OCI-LY7 (cell line): ENCODE results near the gene FGF3. TPM values are rescaled to one million over a fixed set of nuclear protein-coding genes. Genes with fewer than 3 reads are reported as not detected.

Experiments
- BruUV-seq: library from RNA; stranded (reverse); fragments of 400-500 nt; replicated peaks from 2 replicates; lab custom pipeline; 2021; lab: Mats Ljungman, UMichigan
- CTCF ChIA-PET: fragments of 300-600 bp; sonication (Branson Sonifier 250); formaldehyde crosslinking; loops from one replicate; lab custom pipeline; 2022; ENCODE audit warnings: antibody characterized with exemption; ENCODE audit not compliant: unreplicated experiment; lab: Charles Lee
- POLR2A ChIA-PET: fragments of 300-600 bp; sonication (Branson Sonifier 250); formaldehyde crosslinking; loops from one replicate; lab custom pipeline; 2022; ENCODE audit warnings: antibody characterized with exemption; lab: Charles Lee
- DNase-seq: peaks from one replicate; pipeline ENCODE4 v3.0.0-alpha.2; 2015; ENCODE audit warnings: low spot score
- H2AFZ ChIP-seq: fragments of 200-600 bp; sonication (generic), shearing (Covaris generic); 2 replicates; pipeline ENCODE4 v1.6.1; 2014; ENCODE audit warnings: mild to moderate bottlenecking, antibody characterized with exemption, low read length, moderate library complexity
- H3K27ac ChIP-seq: fragments of 200-600 bp; sonication (generic); 2 replicates; pipeline ENCODE4 v1.5.1; 2014; ENCODE audit warnings: mixed run types, low read depth, mild to moderate bottlenecking, moderate library complexity, low read length, inconsistent platforms; ENCODE audit not compliant: poor library complexity, severe bottlenecking
- H3K36me3 ChIP-seq: fragments of 200-600 bp; sonication (generic); 2 replicates; pipeline ENCODE4 v1.6.1; 2014; ENCODE audit warnings: mild to moderate bottlenecking, antibody characterized with exemption, low read length, moderate library complexity, mixed read lengths; ENCODE audit not compliant: insufficient read depth
- H3K4me1 ChIP-seq: fragments of 200-600 bp; sonication (generic); 2 replicates; pipeline ENCODE4 v1.5.1; 2014; ENCODE audit warnings: mild to moderate bottlenecking, low read length; ENCODE audit not compliant: insufficient read depth, poor library complexity, severe bottlenecking
- H3K4me2 ChIP-seq: fragments of 200-600 bp; sonication (generic); 2 replicates; pipeline ENCODE4 v1.6.1; 2014; ENCODE audit warnings: mild to moderate bottlenecking, low read length
- H3K4me3 ChIP-seq: fragments of 200-600 bp; sonication (generic); 2 replicates; pipeline ENCODE4 v1.5.1; 2014; ENCODE audit warnings: mild to moderate bottlenecking, low read depth, low read length; ENCODE audit not compliant: poor library complexity, severe bottlenecking
- H3K79me2 ChIP-seq: fragments of 200-600 bp; sonication (generic); 2 replicates; pipeline ENCODE4 v1.6.1; 2016; ENCODE audit warnings: low read depth, mild to moderate bottlenecking, low read length, moderate library complexity, mixed read lengths; ENCODE audit not compliant: insufficient read depth
- H3K9me2 ChIP-seq: fragments of 200-600 bp; sonication (generic); 2 replicates; pipeline ENCODE4 v1.6.1; 2016; ENCODE audit warnings: mild to moderate bottlenecking, low read length, mixed read lengths; ENCODE audit not compliant: insufficient read depth
- H3K9me3 ChIP-seq: fragments of 200-600 bp; sonication (generic); 2 replicates; pipeline ENCODE4 v1.6.1; 2014; ENCODE audit warnings: mild to moderate bottlenecking, mixed run types, low read length, mixed read lengths
- H4K20me1 ChIP-seq: fragments of 200-600 bp; sonication (generic); 2 replicates; pipeline ENCODE4 v1.6.1; 2014; ENCODE audit warnings: mild to moderate bottlenecking, antibody characterized with exemption, low read length, moderate library complexity, mixed read lengths; ENCODE audit not compliant: insufficient read depth
- CTCF ChIP-seq: fragments of 200-600 bp; sonication (generic); conservative IDR thresholded peaks from 2 replicates; pipeline ENCODE4 v1.5.1; 2014; ENCODE audit warnings: mild to moderate bottlenecking, antibody characterized with exemption, low read length, moderate library complexity, mixed read lengths
- EZH2phosphoT487 ChIP-seq: fragments of 200-600 bp; sonication (generic); IDR thresholded peaks from 2 replicates; pipeline ENCODE4 v1.6.1; 2018; ENCODE audit warnings: low read depth, borderline replicate concordance, mild to moderate bottlenecking, mixed run types, antibody characterized with exemption, low read length, moderate library complexity, mixed read lengths
- intact Hi-C: fragments of 100-400 bp; cut with micrococcal nuclease; formaldehyde crosslinking; loops from one replicate; pipeline ENCODE4 v1.10.0; 2022; ENCODE audit not compliant: unreplicated experiment
- total RNA-seq, 2 experiments: library from RNA; depleted of rRNA in 1 of 2; stranded (reverse); fragments of >200 nt in 1 of 2; shearing (Covaris generic) in 1 of 2; gene quantifications; 2 replicates each; pipeline ENCODE4 v1.2.3, GENCODE V29; 2014 to 2022

Gene FGF3
- total RNA-seq, 2 experiments from 2014 or later = not detected

DNA sequence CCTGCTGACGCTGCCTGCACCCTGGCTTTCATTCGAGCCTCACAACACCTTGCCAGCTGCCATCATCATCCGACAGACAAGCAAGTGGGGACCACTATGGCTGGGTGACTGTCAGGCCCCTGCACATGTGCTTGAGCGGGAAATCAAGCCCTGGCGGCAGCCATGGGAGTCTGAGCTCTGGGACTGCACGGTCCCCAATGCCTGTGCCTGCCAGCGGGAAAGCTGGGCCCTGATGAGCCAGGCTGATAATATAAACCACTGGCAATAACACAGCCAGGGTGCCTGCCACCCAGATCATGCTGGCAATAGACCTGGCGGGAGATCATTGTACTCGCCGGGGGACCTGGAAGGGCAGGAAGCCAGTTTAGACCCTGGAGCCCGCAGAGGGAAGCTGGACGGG, 2.5 kb downstream of the FGF3 start:
- no peaks in the 10 kb centered on the region for H3K9me2 ChIP-seq
- no peak overlapping the region for H3K4me2 ChIP-seq
- POLR2A ChIA-PET = no interaction called here
- no peaks in the 10 kb centered on the region for H4K20me1 ChIP-seq
- no peaks in the 10 kb centered on the region for H3K79me2 ChIP-seq
- BruUV-seq = no TSS peak
- TF ChIP-seq EZH2phosphoT487 (no peak), CTCF (no peak)
- no peak overlapping the region for H3K4me3 ChIP-seq
- H3K4me1 ChIP-seq = no peaks in the 10 kb centered on the region
- CTCF ChIA-PET = no interaction called here
- no peak overlapping the region for H2AFZ ChIP-seq
- no peaks in the 10 kb centered on the region for H3K36me3 ChIP-seq
- intact Hi-C loops = no loop called here
- H3K9me3 ChIP-seq = no peaks in the 10 kb centered on the region
- no peak overlapping the region for H3K27ac ChIP-seq
- DNase-seq = no peak

GRCh38 chr11:69815973-69816372, 3.2 kb downstream of the FGF3 start:
- no peaks in the 10 kb centered on the region for H4K20me1 ChIP-seq
- no peaks in the 10 kb centered on the region for H3K9me2 ChIP-seq
- H3K9me3 ChIP-seq = no peaks in the 10 kb centered on the region
- no peak overlapping the region for H3K4me2 ChIP-seq
- DNase-seq = no peak
- H3K4me1 ChIP-seq = no peaks in the 10 kb centered on the region
- BruUV-seq = no TSS peak
- intact Hi-C loops = no loop called here
- H3K27ac ChIP-seq = no peak overlapping the region
- no peak overlapping the region for H2AFZ ChIP-seq
- ChIA-PET CTCF (no interaction called here), POLR2A (no interaction called here)
- H3K79me2 ChIP-seq = no peaks in the 10 kb centered on the region
- no peaks in the 10 kb centered on the region for H3K36me3 ChIP-seq
- H3K4me3 ChIP-seq = no peak overlapping the region
- TF ChIP-seq CTCF (no peak), EZH2phosphoT487 (no peak)

GRCh38 chr11:69814902-69815301, 4.3 kb downstream of the FGF3 start:
- H3K27ac ChIP-seq = no peak overlapping the region
- BruUV-seq = no TSS peak
- no peaks in the 10 kb centered on the region for H3K79me2 ChIP-seq
- no peak overlapping the region for H2AFZ ChIP-seq
- TF ChIP-seq EZH2phosphoT487 (no peak), CTCF (no peak)
- H3K9me2 ChIP-seq = no peaks in the 10 kb centered on the region
- no peak overlapping the region for H3K4me2 ChIP-seq
- H3K4me1 ChIP-seq = no peaks in the 10 kb centered on the region
- no peaks in the 10 kb centered on the region for H4K20me1 ChIP-seq
- ChIA-PET POLR2A (no interaction called here), CTCF (no interaction called here)
- intact Hi-C loops = no loop called here
- H3K36me3 ChIP-seq = no peaks in the 10 kb centered on the region
- no peak for DNase-seq
- H3K4me3 ChIP-seq = no peak overlapping the region
- H3K9me3 ChIP-seq = no peaks in the 10 kb centered on the region
